Gastroesophageal sphincter (tissue), 3 donors: ENCODE results near the gene SYCP3.

Experiments used
- POLR2A ChIP-seq, 2 donors: fragments of 450-650 bp; IDR thresholded peaks; one replicate each; pipeline ENCODE4 v1.6.1; 2017; ENCODE audit warnings: antibody characterized with exemption in 2 of 2, mild to moderate bottlenecking in 2 of 2, moderate library complexity in 1 of 2
- POLR2AphosphoS5 ChIP-seq: sonication (generic); formaldehyde crosslinking; IDR thresholded peaks from one replicate; pipeline ENCODE4 v1.6.1; 2017; ENCODE audit warnings: antibody characterized with exemption
- TF ChIP-seq, protein P1 (sequence below), 4 experiments: fragments of 200-600 bp in 2 of 4; fragments of 450-650 bp in 2 of 4; sonication (generic) in 1 of 4; IDR thresholded peaks; one replicate each; pipeline ENCODE4 v1.5.1; 2017 to 2019; ENCODE audit warnings: antibody characterized with exemption in 4 of 4, mild to moderate bottlenecking in 2 of 4, moderate library complexity in 2 of 4

DNA sequence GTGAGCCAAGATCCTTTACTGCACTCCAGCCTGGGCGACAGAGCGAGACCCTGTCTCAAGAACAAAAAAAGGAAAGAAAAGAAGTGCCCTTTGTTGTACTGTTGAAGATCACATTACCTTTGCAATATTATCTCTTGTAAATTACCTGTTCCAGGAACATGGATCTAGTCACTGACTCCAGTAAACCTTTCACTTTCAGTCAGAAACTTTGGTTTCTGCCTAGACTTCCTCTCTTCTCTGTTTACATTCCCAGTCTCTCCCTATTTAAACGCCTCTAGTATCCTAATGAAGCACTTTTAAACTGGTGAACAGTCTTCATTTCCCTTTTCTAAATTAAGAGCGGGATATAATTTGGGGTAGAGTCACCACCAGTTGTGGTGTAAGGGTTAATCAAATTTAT is 29.0 kb downstream of the SYCP3 start:
- TF ChIP-seq, protein P1, sequence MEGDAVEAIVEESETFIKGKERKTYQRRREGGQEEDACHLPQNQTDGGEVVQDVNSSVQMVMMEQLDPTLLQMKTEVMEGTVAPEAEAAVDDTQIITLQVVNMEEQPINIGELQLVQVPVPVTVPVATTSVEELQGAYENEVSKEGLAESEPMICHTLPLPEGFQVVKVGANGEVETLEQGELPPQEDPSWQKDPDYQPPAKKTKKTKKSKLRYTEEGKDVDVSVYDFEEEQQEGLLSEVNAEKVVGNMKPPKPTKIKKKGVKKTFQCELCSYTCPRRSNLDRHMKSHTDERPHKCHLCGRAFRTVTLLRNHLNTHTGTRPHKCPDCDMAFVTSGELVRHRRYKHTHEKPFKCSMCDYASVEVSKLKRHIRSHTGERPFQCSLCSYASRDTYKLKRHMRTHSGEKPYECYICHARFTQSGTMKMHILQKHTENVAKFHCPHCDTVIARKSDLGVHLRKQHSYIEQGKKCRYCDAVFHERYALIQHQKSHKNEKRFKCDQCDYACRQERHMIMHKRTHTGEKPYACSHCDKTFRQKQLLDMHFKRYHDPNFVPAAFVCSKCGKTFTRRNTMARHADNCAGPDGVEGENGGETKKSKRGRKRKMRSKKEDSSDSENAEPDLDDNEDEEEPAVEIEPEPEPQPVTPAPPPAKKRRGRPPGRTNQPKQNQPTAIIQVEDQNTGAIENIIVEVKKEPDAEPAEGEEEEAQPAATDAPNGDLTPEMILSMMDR (IDR thresholded peaks at IDR 0.05), result no peak
- no peak for TF ChIP-seq POLR2A (IDR thresholded peaks at IDR 0.05)
- TF ChIP-seq POLR2AphosphoS5, result no peak
